ENCODE measurements around the gene ZNF324. TPM values are rescaled to one million over a fixed set of nuclear protein-coding genes. Genes with fewer than 3 reads are reported as not detected.

Gene ZNF324
- total RNA-seq = 11.1 and 12.5 TPM in 2 replicates

DNA sequence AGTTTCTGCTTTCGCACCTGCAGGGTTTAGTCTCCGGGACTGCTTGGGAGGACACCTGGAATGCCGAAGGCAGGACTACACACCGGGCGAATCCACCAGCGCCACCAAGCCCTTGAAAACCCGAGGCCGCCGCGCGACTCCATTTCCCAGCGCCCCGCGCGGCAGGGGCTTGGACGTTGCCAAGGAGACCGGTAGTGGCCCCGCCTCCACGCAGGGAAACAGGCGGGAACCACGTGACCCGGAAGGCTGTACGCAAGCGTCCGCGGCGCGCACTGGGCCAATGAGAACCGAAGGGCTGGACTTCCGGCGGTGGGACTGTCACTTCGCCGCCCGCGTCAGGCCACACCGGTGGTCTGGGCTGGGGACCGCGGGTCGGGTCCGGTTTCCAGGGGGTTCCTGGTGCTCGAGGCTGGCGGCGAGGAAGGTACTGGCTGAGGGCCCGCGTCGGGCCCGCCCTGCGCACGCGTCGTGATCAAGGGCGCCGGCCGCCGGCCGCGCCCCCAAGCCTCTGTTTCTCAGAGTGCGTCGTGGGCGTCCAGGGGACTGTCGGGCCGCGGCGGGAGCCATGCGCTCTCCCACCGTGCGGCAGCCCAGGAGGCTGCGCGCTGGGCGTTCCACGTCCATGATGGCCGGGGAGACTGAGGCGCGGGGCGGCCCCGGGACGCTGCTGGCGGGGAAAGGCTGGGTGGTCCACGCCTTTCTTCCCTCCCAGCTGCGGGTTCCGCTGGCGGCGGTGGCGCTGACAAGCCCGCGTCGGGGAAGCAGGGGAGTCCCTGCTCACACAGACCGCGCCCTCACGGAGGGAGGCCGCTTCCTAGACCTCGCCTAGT lies at the start of gene ZNF324:
TSS of gene ZNF324 (plus strand) at position 321 of the 830 bp plus-strand sequence. CDS start 2,106 bp downstream, outside the sequence.

DNA sequence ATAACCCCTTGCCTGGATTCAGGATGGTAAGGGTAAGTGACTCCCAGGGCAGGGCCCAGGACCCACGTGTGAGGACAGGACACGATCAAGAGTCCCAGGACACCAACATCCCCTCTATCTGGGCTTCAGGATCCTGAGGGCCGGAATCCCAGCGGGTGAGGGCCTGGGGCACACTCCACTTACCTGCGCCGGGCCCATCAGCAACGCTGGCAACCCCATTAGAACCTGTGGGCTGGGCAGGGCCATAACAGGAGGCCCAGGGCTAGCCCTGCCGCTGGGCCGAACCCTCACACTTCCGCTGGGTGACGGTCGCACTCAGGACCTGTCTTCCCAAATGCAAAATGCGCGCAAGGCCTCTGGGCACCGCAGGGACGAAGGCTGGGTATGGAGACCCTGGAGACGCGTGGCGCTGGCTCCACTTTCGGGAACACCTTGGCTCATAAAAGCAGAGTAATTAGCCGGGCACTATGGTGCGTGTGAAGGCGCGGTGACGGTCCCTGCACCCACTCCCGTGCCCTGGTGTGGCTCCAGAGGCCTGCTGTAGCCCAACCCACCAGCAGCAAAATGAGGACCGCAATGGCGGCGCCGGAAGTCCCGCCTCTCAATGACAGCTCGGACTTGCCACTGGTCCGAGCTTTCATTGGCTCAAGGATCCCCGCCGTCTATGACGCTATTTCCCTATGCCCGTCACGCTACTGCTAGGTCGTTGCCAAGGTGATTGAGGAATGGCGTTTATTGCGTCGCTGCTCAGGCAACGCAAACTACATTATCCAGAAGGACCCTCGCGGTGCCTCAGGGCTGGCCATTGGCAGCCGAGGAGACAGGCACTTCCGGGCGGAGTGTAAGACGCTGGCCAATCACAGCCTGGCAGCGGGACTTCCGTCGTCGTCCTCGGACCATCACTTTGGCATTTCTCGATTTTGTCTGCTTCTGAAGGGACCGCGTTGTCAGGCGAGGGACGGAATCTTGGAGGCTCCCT lies 27.0 kb upstream of the ZNF324 start, which contains the start of gene ZNF132:
TSS of gene ZNF132 (minus strand) at position 578 of the 979 bp plus-strand sequence. CDS start at position 246, 332 bp downstream.

DNA sequence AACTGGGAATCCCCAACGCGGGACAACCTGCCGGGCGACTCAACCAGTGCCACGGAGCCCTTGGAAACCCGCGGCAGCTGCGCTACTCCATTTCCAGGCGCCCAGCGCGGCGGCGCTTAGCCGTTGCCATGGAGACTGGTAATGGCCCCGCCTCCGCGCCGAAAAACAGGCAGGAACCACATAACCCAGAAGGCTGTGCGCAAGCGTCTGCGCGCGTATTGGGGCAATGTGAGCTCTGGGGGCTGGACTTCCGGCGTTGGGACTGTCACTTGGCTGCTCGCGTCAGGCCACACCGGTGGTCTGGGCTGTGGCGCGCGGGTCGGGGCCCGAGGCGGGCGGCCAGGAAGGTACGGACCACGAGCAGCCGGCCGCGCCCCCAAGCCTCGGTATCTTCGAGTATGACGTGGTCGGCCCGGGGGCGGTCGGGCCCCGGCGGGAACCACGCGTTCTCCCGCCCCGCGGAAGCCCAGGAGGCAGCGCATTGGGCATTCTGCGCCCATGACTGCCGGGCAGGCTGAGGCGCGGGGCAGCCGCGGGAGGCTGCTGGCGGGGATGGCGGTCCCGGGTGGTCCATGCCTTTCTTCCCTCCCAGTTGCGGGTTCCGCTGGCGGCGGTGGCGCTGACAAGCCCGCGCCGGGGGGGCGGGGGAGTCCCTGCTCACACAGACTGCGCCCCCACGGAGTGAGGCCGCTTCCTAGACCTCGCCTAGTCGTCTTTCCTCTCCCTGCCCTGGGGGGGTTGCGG lies 15.3 kb upstream of the ZNF324 start, which contains the start of gene ZNF324B:
TSS of gene ZNF324B (plus strand) at position 265 of the 744 bp plus-strand sequence. CDS start 2,080 bp downstream, outside the sequence.

DNA sequence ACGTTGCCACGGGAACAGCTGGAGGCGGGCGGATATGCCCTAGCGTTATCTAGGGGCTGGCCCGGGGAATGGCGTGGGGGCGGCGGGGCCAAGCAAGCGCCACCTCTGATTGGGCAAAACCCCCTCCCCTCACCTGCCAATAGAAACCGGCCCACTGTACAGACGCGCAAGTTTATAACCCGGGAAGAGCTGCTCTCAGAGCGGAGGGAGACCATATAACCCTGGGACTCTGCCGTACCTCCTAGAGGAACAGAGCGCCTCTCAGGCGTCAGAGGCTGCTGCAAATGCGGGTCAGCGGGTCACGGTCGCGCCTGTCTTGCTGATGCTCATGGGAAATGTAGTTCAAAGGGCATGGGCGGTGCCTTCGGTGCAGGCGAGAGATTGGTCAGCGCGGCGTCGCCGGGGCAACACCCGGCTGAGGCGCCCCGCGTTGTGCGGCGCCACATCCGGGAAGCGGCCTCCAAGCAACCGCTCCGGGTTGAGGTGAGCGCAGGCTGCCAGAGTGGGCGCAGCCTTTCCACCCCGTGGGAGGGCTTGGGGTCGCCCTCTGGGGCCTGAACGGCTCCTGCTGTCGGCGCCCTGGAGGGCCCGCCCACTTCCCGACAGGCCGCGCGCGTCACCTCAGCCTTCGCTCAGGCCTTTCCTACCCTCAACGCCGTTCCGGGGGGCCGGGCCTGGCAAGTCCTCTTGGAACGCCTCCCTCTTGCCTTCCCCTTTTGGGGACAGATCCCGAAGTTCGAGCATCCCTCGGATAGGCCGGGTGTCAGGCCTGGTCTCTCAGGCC lies 9.0 kb downstream of the ZNF324 start, which contains the start of gene ZNF446:
TSS of gene ZNF446 (plus strand) at position 639 of the 784 bp plus-strand sequence. CDS start 867 bp downstream, outside the sequence.

DNA sequence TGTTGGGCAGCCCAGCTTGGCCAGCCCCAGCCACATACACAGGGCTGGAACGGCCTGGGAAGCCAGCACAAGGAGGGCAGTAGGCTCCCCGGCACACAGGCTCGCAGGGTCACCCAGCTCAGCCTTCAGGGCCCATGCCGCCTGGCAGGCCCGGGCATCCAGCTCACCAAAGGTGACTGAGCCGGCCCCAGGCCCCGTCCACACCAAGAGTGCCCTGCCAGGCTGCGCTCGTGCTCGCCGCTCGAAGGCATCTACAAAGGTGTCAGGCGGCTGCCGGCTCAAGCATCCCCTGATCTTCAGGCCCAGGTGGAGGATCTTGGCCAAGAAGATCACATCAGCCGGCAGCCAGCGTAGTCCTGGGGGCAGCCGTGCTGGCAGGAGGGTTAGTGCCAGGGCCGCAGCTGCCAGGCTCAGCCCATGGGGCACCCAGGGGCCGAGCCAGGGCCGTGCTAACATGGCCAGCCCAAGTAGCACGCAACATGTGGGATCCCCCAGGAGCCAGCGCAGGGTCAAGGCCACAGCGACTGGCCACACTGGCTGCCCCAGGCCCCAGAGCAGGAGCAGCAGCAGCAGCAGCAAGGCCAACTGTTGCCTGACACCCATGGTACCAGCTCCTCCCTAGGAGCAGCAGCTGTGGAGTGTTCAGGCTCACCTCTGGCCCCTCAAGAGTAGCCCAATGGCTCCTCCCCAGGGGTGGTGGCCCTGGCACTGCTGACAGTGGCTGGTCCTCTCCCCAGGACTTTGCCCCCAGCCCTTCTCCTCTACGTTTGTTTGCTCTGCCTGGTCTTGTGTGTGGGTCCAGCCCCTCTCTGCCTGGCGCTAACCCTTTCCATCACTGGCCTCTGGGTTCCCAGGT lies 44.7 kb downstream of the ZNF324 start, which contains the start of gene SLC27A5:
TSS of gene SLC27A5 (minus strand) at position 640 of the 856 bp plus-strand sequence. CDS start at position 603, 37 bp downstream.

DNA sequence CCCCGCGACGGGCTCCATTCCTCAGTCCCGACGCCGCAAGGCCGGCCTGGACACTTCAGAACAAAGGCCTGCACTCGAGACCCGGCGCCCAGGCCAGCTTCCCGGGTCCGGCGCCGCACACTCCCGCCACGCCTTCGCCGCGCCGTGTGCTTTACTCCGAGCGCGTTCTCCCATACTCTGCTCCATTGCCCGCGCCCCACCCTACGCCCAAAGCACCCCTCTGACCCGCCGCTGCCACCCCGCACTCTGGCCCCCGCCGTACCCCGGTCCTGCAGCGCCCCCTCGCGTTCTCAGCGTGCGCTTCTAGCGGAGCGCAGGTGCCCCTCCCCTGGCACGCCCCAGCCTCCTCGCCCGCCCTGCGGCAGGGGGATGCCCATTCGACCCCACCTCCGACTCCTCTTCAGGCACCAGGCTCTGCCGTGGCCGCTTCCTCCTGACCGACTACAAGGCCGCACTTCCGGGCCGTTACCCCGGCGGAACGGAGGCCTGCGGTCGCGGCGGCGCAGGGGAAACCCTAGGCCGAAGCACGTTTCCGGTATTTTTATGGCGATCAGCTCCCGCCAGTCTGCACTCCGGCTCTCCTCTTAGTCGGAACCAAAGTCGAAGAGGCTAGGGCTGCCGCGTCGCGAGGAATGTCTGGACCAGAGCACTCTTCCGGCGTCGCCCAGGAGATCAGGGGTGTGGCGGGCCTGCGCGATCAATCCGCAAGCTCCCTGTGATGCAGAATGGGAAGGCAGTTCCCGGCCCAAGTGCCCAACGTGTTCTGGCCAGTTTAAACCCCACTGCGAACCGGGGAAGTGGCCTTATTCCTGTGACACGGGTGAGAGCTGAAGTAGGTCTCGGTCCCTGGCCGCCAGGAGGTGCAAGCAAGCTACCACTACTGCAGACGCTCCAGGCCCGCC lies 52.7 kb downstream of the ZNF324 start, which contains the start of gene ZBTB45:
TSS of gene ZBTB45 (minus strand) at position 456 of the 902 bp plus-strand sequence. CDS start 2,137 bp downstream, outside the sequence.

Other genes with a start within 250 kb of the ZNF324 start
- 45.2 and 54.2 TPM in 2 replicates for gene ZNF544, start 238.2 kb upstream of the ZNF324 start, total RNA-seq
- gene ZNF8, start 188.1 kb upstream of the ZNF324 start, total RNA-seq = 3.1 and 4.0 TPM in 2 replicates
- gene ERVK3-1, start 161.7 kb upstream of the ZNF324 start, total RNA-seq = 17.5 and 22.8 TPM in 2 replicates
- gene ZSCAN22, start 140.1 kb upstream of the ZNF324 start, total RNA-seq = 1.9 and 2.7 TPM in 2 replicates
- 6.0 and 10.4 TPM in 2 replicates for gene A1BG, start 113.6 kb upstream of the ZNF324 start, total RNA-seq
- gene ZNF497, start 104.3 kb upstream of the ZNF324 start, total RNA-seq = 0.81 and 1.1 TPM in 2 replicates
- gene ZNF837, start 86.0 kb upstream of the ZNF324 start, total RNA-seq = 0.66 and 1.2 TPM in 2 replicates
- 2,645 and 2,757 TPM in 2 replicates for gene RPS5, start 79.8 kb upstream of the ZNF324 start, total RNA-seq
- gene RNF225, start 71.4 kb upstream of the ZNF324 start, total RNA-seq = 0.09 TPM in 1 of 2 replicates, not detected in the other
- 12.2 and 13.4 TPM in 2 replicates for gene ZNF584, start 58.4 kb upstream of the ZNF324 start, total RNA-seq
- gene ZNF132, start 26.9 kb upstream of the ZNF324 start, total RNA-seq = 6.2 and 6.8 TPM in 2 replicates
- 7.6 and 8.7 TPM in 2 replicates for gene ZNF324B, start 15.5 kb upstream of the ZNF324 start, total RNA-seq
- gene ZNF446, start 9.3 kb downstream of the ZNF324 start, total RNA-seq = 4.6 and 4.9 TPM in 2 replicates
- gene SLC27A5, start 44.9 kb downstream of the ZNF324 start, total RNA-seq = 10.2 and 16.6 TPM in 2 replicates
- gene ZBTB45, start 52.7 kb downstream of the ZNF324 start, total RNA-seq = 5.8 and 7.5 TPM in 2 replicates
- 476 and 517 TPM in 2 replicates for gene TRIM28, start 77.0 kb downstream of the ZNF324 start, total RNA-seq
- 126 and 141 TPM in 2 replicates for gene CHMP2A, start 88.0 kb downstream of the ZNF324 start, total RNA-seq
- gene UBE2M, start 91.5 kb downstream of the ZNF324 start, total RNA-seq = 94.9 and 128 TPM in 2 replicates
- gene MZF1, start 106.3 kb downstream of the ZNF324 start, total RNA-seq = 9.2 and 12.8 TPM in 2 replicates